ENCODE data around the gene LIN7A. TPM values are rescaled to one million over a fixed set of nuclear protein-coding genes. Genes with fewer than 3 reads are reported as not detected.
"Not testable (repeated sequence)": the region's sequence is repeated elsewhere in the genome, so short reads cannot be mapped to it uniquely, and the experiment has no call there.

LIN7A gene
- total RNA-seq, 1 experiment from 2014 or later = not detected

DNA sequence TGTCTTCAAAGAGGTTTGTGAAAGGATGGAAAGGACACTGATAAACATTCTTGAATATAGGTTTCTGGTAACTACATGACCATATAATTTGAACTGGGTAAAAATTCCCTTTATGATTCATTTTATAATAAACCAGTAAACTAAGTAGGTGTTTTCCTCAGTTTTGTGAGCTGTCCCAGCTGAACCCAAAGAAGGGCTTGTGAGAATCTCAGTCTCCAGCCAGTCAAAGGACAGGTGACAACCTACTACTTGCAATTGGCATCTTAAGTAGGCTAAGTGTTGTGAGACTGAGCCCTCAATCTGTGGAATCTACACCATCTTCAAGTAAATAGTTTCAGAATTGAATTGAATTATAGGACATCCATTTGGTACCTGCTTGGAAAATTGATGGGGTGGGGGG lies 145.9 kb downstream of the LIN7A start:
- Mint-ChIP-seq H3K4me1 (ENCODE audit: insufficient read depth, unreplicated experiment) (no peaks in the 10 kb centered on the region), H3K27me3 (ENCODE audit: insufficient read depth, unreplicated experiment) (no peaks in the 10 kb centered on the region), H3K27ac (ENCODE audit: low read depth, unreplicated experiment) (no peak overlapping the region), H3K9me3 (ENCODE audit: unreplicated experiment) (no peaks in the 10 kb centered on the region), H3K4me3 (ENCODE audit: unreplicated experiment) (no peak overlapping the region), H3K36me3 (ENCODE audit: insufficient read depth, unreplicated experiment) (no peaks in the 10 kb centered on the region)
- intact Hi-C loops (cut with micrococcal nuclease) = no loop called here
- ChIA-PET CTCF (no interaction called here), POLR2A (no interaction called here)
- TF ChIP-seq CTCF (IDR thresholded peaks at IDR 0.05; ENCODE audit: unreplicated experiment) = no peak
- DNase-seq (ENCODE audit: unreplicated experiment) = no peak
- no TSS peak for BruUV-seq (replicated peaks)

DNA sequence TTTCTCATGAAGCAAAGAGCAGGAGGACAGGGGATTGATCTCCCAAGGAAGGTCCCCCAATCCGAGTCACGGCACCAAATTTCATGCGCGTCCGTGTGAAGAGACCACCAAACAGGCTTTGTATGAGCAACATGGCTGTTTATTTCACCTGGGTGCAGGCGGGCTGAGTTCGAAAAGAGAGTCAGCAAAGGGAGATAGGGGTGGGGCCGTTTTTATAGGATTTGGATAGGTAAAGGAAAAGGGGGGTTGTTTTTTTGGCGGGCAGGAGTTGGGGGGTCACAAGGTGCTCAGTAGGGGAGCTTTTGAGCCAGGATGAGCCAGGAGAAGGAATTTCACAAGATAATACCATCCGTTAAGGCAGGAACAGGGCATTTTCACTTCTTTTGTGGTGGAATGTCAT lies 149.3 kb downstream of the LIN7A start:
- BruUV-seq (replicated peaks); H3K9me3 Mint-ChIP-seq (ENCODE audit: unreplicated experiment); intact Hi-C loops (cut with micrococcal nuclease); H3K4me1 Mint-ChIP-seq (ENCODE audit: insufficient read depth, unreplicated experiment); DNase-seq (ENCODE audit: unreplicated experiment); H3K4me3 Mint-ChIP-seq (ENCODE audit: unreplicated experiment); H3K36me3 Mint-ChIP-seq (ENCODE audit: insufficient read depth, unreplicated experiment); H3K27ac Mint-ChIP-seq (ENCODE audit: low read depth, unreplicated experiment); H3K27me3 Mint-ChIP-seq (ENCODE audit: insufficient read depth, unreplicated experiment); POLR2A ChIA-PET; CTCF ChIA-PET: not testable (repeated sequence)

DNA sequence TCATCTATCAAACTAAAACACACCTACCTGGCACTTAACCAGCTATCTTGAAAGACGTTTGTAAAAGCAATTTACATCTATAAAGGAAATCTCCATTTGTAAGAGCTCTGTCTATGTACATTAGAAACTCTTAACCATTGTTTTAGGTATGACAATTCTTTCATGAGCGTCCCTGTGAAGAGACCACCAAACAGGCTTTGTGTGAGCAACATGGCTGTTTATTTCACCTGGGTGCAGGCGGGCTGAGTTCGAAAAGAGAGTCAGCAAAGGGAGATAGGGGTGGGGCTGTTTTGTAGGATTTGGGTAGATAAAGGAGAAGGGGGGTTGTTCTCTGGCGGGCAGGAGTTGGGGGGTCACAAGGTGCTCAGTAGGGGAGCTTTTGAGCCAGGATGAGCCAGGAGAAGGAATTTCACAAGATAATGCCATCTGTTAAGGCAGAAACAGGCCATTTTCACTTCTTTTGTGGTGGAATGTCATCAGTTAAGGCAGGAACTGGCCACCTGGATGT lies 154.7 kb downstream of the LIN7A start:
- BruUV-seq (replicated peaks); H3K36me3 Mint-ChIP-seq (ENCODE audit: insufficient read depth, unreplicated experiment); H3K4me3 Mint-ChIP-seq (ENCODE audit: unreplicated experiment); intact Hi-C loops (cut with micrococcal nuclease); H3K9me3 Mint-ChIP-seq (ENCODE audit: unreplicated experiment); H3K27ac Mint-ChIP-seq (ENCODE audit: low read depth, unreplicated experiment); H3K27me3 Mint-ChIP-seq (ENCODE audit: insufficient read depth, unreplicated experiment); POLR2A ChIA-PET; DNase-seq (ENCODE audit: unreplicated experiment): not testable (repeated sequence)
- peaks cover 15% of the 10 kb centered on the region for H3K4me1 Mint-ChIP-seq (ENCODE audit: insufficient read depth, unreplicated experiment)
- CTCF ChIA-PET = interaction anchor here (0.5 to 1.2 kb wide), 2 partner anchors 20 to 41 kb away, joined by 3 read pairs; no protein-coding TSS in a partner anchor

- Mint-ChIP-seq H3K36me3 (ENCODE audit: insufficient read depth, unreplicated experiment) (no peaks in the 10 kb centered on the region), H3K4me1 (ENCODE audit: insufficient read depth, unreplicated experiment) (peaks cover 29% of the 10 kb centered on the region), H3K4me3 (ENCODE audit: unreplicated experiment) (no peak overlapping the region), H3K27me3 (ENCODE audit: insufficient read depth, unreplicated experiment) (no peaks in the 10 kb centered on the region), H3K27ac (ENCODE audit: low read depth, unreplicated experiment) (no peak overlapping the region), H3K9me3 (ENCODE audit: unreplicated experiment) (peaks cover 9% of the 10 kb centered on the region)
- intact Hi-C loops (cut with micrococcal nuclease) = no loop called here
- no peak for DNase-seq (ENCODE audit: unreplicated experiment)
- no peak for TF ChIP-seq CTCF (IDR thresholded peaks at IDR 0.05; ENCODE audit: unreplicated experiment)
- ChIA-PET CTCF (interaction anchor here (0.6 kb wide), 1 partner anchor 230 kb away, joined by 6 read pairs; no protein-coding TSS in a partner anchor), POLR2A (no interaction called here)
- no TSS peak for BruUV-seq (replicated peaks)
Measured at GRCh38 chr12:80781313-80781712, 156.4 kb downstream of the LIN7A start.

- DNase-seq (ENCODE audit: unreplicated experiment) = no peak
- intact Hi-C loops (cut with micrococcal nuclease) = no loop called here
- H3K27me3 Mint-ChIP-seq (ENCODE audit: insufficient read depth, unreplicated experiment) = no peaks in the 10 kb centered on the region
- H3K4me1 Mint-ChIP-seq (ENCODE audit: insufficient read depth, unreplicated experiment) = peaks cover 29% of the 10 kb centered on the region
- H3K27ac Mint-ChIP-seq (ENCODE audit: low read depth, unreplicated experiment) = no peak overlapping the region
- no peak for TF ChIP-seq CTCF (IDR thresholded peaks at IDR 0.05; ENCODE audit: unreplicated experiment)
- no TSS peak for BruUV-seq (replicated peaks)
- H3K9me3 Mint-ChIP-seq (ENCODE audit: unreplicated experiment) = peaks cover 9% of the 10 kb centered on the region
- ChIA-PET CTCF (interaction anchor here (2.3 kb wide), 1 partner anchor 18 kb away, joined by 8 read pairs; no protein-coding TSS in a partner anchor), POLR2A (interaction anchor here (0.6 kb wide), 1 partner anchor 276 kb away, joined by 3 read pairs; no protein-coding TSS in a partner anchor)
- H3K36me3 Mint-ChIP-seq (ENCODE audit: insufficient read depth, unreplicated experiment) = no peaks in the 10 kb centered on the region
- no peak overlapping the region for H3K4me3 Mint-ChIP-seq (ENCODE audit: unreplicated experiment)
Measured at GRCh38 chr12:80780746-80781145, 157.0 kb downstream of the LIN7A start.
